Heart left ventricle (tissue), 16 donors: ENCODE measurements around the gene MTARC2. TPM values are rescaled to one million over a fixed set of nuclear protein-coding genes. Genes with fewer than 3 reads are reported as not detected.

Source experiments
- ATAC-seq, 4 donors: fragments of 200-7000 bp; cut with Tn5 transposase; one replicate each; pipeline ENCODE4 v1.9.1; 2020 to 2022; ENCODE audit warnings: moderate library complexity in 4 of 4, mild to moderate bottlenecking in 3 of 4, moderate number of reproducible peaks in 1 of 4
- DNase-seq, 5 donors: peaks; one replicate each; pipeline ENCODE4 v3.0.0-alpha.2; 2020
- H3K27ac ChIP-seq, 12 donors: fragments of 200-600 bp; sonication (generic) in 4 of 12; one replicate each; pipeline versions ENCODE4 v1.5.0 to v1.8.0; 2016 to 2022; ENCODE audit warnings: mild to moderate bottlenecking in 2 of 12
- H3K27me3 ChIP-seq, 9 donors: fragments of 200-600 bp; sonication (generic) in 2 of 9; one replicate each; pipeline versions ENCODE4 v1.5.1 to v1.8.0; 2016 to 2022; ENCODE audit warnings: mild to moderate bottlenecking in 3 of 9
- H3K36me3 ChIP-seq, 9 donors: fragments of 200-600 bp; sonication (generic) in 2 of 9; one replicate each; pipeline versions ENCODE4 v1.5.0 to v1.8.0; 2018 to 2022; ENCODE audit warnings: mild to moderate bottlenecking in 2 of 9
- H3K4me1 ChIP-seq, 12 donors: fragments of 200-600 bp; sonication (generic) in 4 of 12; one replicate each; pipeline versions ENCODE4 v1.5.0 to v1.8.0; 2016 to 2022; ENCODE audit warnings: mild to moderate bottlenecking in 3 of 12
- H3K4me3 ChIP-seq, 12 donors: fragments of 200-600 bp; sonication (generic) in 4 of 12; one replicate each; pipeline versions ENCODE4 v1.5.0 to v1.8.0; 2017 to 2022; ENCODE audit warnings: mild to moderate bottlenecking in 9 of 12, moderate library complexity in 4 of 12
- H3K9me3 ChIP-seq, 12 donors: fragments of 200-600 bp; sonication (generic) in 4 of 12; one replicate each; pipeline versions ENCODE4 v1.5.0 to v1.8.0; 2016 to 2022; ENCODE audit warnings: mild to moderate bottlenecking in 1 of 12
- CTCF ChIP-seq, 12 donors: fragments of 200-600 bp; sonication (generic) in 4 of 12; IDR thresholded peaks; one replicate each; pipeline versions ENCODE4 v1.5.0 to v1.8.0; 2018 to 2022; ENCODE audit warnings: antibody characterized with exemption in 12 of 12, mild to moderate bottlenecking in 5 of 12
- POLR2A ChIP-seq, 2 donors: fragments of 450-650 bp; IDR thresholded peaks; one replicate each; pipeline ENCODE4 v1.6.1; 2017; ENCODE audit warnings: antibody characterized with exemption in 2 of 2, mild to moderate bottlenecking in 2 of 2, moderate library complexity in 2 of 2
- WGBS, 4 donors: extraction: QIAGEN DNeasy Blood & Tissue Kit in 2 of 4; methylation state at CpG; one replicate each; pipeline versions ENCODE4 v1.1.5 to v1.1.7; 2013 to 2018; 5-methylcytosine and 5-hydroxymethylcytosine counted together
- intact Hi-C, 10 donors: fragments of 100-400 bp; cut with DNase I; formaldehyde crosslinking; loops; one replicate each; pipeline versions ENCODE4 v1.11.1 to v1.14.2; 2022
- polyA plus RNA-seq, 2 donors: library from polyadenylated mRNA; stranded (reverse); fragments of 200-250 nt; gene quantifications; one replicate each; pipeline ENCODE4 v1.2.3, GENCODE V29; 2013
- total RNA-seq, 9 donors: library from RNA; depleted of rRNA in 2 of 9; stranded (reverse); fragments of >200 nt in 2 of 9; fragmentation: NEBNext Ultra II Directional in 3 of 9; extraction: Animal tissue kit (Norgen Biotek cat#: 25700) in 3 of 9; gene quantifications; one replicate each; pipeline versions ENCODE4 v1.1.0 to v1.2.4, GENCODE V29; 2016 to 2023
- donor health status: ischemic (EF 13 %, LVEDD 7.1; RV severe dilation, severe dysfunction).
- donor health status: healthy with polysubstance abuse.
- donor health status: DM: no; HTN: yes; CAD: no.
- donor health status: DM: no; HTN: no; CAD: no.
- donor health status: ischemic (EF 25% LVEDD 6.9; RV normal size, moderate dysfunction).
- donor health status: ischemic (EF 25% LVEDD 5.7; RV mildly dilated, moderate dysfunction).
- donor health status: healthy.
- donor health status: DM: yes; HTN: yes; CAD: no.
- donor health status: ischemic (EF 35%, LVEDD 5.7; RV mildly dilated, moderate dysfunction).
- donor health status: nonischemic (EF 11% LVEDD 7.7; RV severe dilation, severe dysfunction).
- donor health status: DM: yes; HTN: yes; CAD: no.
- donor health status: PGD.
- donor health status: ischemic (EF 29% LVEDD 5.4; RV normal size, mild dysfunction).
- donor health status: nonischemic (EF 23%, LVEDD 6.1; RV moderate dilation, normal function).

MTARC2 gene
- total and polyA plus RNA-seq, 11 donors, result 10.4 to 29.1 (median 20.3) TPM

GRCh38 chr1:220750131-220750515 is 2.0 kb downstream of the MTARC2 start:
- no peak for ATAC-seq
- Histone ChIP-seq H3K27me3 (peaks cover 0 to 4% (median 0%) of the 10 kb centered on the region in 9 donors), H3K9me3 (no peaks in the 10 kb centered on the region), H3K36me3 (peaks cover 0 to 8% (median 4%) of the 10 kb centered on the region in 9 donors), H3K4me1 (peaks cover 4 to 64% (median 48%) of the 10 kb centered on the region in 12 donors), H3K4me3 (peak overlapping the region in 9 of 12 donors; percentile 77 to 100 (median 93)), H3K27ac (peak overlapping the region in 11 of 12 donors; percentile 13 to 98 (median 87))
- TF ChIP-seq POLR2A (IDR thresholded peaks at IDR 0.05) (no peak), CTCF (IDR thresholded peaks at IDR 0.05) (no peak)
- WGBS, 4 donors, result 7 to 16% (median 12%) methylated on average over 6 of the region's 6 CpGs
- DNase-seq, result peak in 1 of 5 donors; percentile 44
- intact Hi-C loops, result no loop called here

- ATAC-seq, result no peak
- TF ChIP-seq POLR2A (IDR thresholded peaks at IDR 0.05) (no peak), CTCF (IDR thresholded peaks at IDR 0.05) (no peak)
- H3K9me3 ChIP-seq, result no peaks in the 10 kb centered on the region
- peaks cover 4 to 64% (median 48%) of the 10 kb centered on the region in 12 donors for H3K4me1 ChIP-seq
- H3K36me3 ChIP-seq, result peaks cover 0 to 18% (median 14%) of the 10 kb centered on the region in 9 donors
- peak overlapping the region in 6 of 12 donors; percentile 2 to 98 (median 22) for H3K27ac ChIP-seq
- intact Hi-C loops, result no loop called here
- DNase-seq, result no peak
- WGBS, 4 donors, result 43 to 53% (median 51%) methylated on average over 2 of the region's 2 CpGs
- peak overlapping the region in 3 of 12 donors; percentile 93 to 96 (median 94) for H3K4me3 ChIP-seq
- peaks cover 0 to 4% (median 0%) of the 10 kb centered on the region in 9 donors for H3K27me3 ChIP-seq
Measured at GRCh38 chr1:220751111-220751510, 3.0 kb downstream of the MTARC2 start.

- H3K27ac ChIP-seq, result peak overlapping the region in 4 of 12 donors; percentile 19 to 45 (median 30)
- DNase-seq, result no peak
- no peaks in the 10 kb centered on the region for H3K27me3 ChIP-seq
- TF ChIP-seq CTCF (IDR thresholded peaks at IDR 0.05) (no peak), POLR2A (IDR thresholded peaks at IDR 0.05) (no peak)
- peak overlapping the region in 1 of 12 donors; percentile 5 for H3K4me3 ChIP-seq
- H3K36me3 ChIP-seq, result peaks cover 0 to 46% (median 33%) of the 10 kb centered on the region in 9 donors
- no peaks in the 10 kb centered on the region for H3K9me3 ChIP-seq
- WGBS, 4 donors, result 58 to 80% (median 67%) methylated on average over 6 of the region's 6 CpGs
- intact Hi-C loops, result no loop called here
- peaks cover 0 to 49% (median 36%) of the 10 kb centered on the region in 12 donors for H3K4me1 ChIP-seq
- ATAC-seq, result no peak
Measured at GRCh38 chr1:220754212-220754917, 6.2 kb downstream of the MTARC2 start.

- peaks cover 0 to 43% (median 31%) of the 10 kb centered on the region in 12 donors for H3K4me1 ChIP-seq
- H3K9me3 ChIP-seq, result no peaks in the 10 kb centered on the region
- peak overlapping the region in 1 of 12 donors; percentile 25 for H3K27ac ChIP-seq
- no peak for TF ChIP-seq POLR2A (IDR thresholded peaks at IDR 0.05)
- TF ChIP-seq CTCF (IDR thresholded peaks at IDR 0.05), result no peak
- peaks cover 0 to 51% (median 36%) of the 10 kb centered on the region in 9 donors for H3K36me3 ChIP-seq
- intact Hi-C loops, result no loop called here
- DNase-seq, result no peak
- H3K27me3 ChIP-seq, result no peaks in the 10 kb centered on the region
- ATAC-seq, result no peak
- 90 to 98% (median 92%) methylated on average over 4 of the region's 4 CpGs for WGBS, 4 donors
- H3K4me3 ChIP-seq, result no peak overlapping the region
Measured at GRCh38 chr1:220754918-220755295, 6.8 kb downstream of the MTARC2 start.
